Esophagus squamous epithelium (tissue), 4 donors: Measurements from ENCODE around the gene SKIC3.

Source experiments
- POLR2A ChIP-seq, 4 donors: fragments of 450-650 bp; IDR thresholded peaks; one replicate each; pipeline ENCODE4 v1.6.1; 2017; ENCODE audit warnings: antibody characterized with exemption in 4 of 4, mild to moderate bottlenecking in 4 of 4, moderate library complexity in 3 of 4
- TF ChIP-seq, protein P1 (sequence below), 6 experiments: fragments of 450-650 bp in 4 of 6; fragments of 200-600 bp in 2 of 6; sonication (generic) in 2 of 6; IDR thresholded peaks; one replicate each; pipeline ENCODE4 v1.5.1; 2016 to 2019; ENCODE audit warnings: antibody characterized with exemption in 6 of 6, mild to moderate bottlenecking in 4 of 6, moderate library complexity in 4 of 6

DNA sequence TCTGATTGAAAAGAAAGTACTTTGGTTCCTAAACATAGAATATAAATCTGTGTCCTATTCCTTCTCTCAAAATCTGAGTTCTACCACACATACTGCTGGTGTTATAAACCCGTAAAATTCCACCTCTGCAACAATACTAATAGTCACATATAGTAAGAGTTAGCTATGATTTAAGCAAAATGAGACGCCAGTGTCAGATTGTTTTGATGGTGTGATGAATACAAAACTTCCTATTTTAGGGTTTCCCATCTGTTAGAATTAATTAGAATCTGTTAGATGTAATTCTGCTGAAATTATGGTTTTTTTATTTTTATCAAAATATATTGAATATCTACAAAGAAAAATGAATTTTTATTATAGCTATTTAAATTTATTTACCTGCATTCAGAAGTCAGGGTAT lies 26.8 kb upstream of the SKIC3 start:
- TF ChIP-seq, protein P1, sequence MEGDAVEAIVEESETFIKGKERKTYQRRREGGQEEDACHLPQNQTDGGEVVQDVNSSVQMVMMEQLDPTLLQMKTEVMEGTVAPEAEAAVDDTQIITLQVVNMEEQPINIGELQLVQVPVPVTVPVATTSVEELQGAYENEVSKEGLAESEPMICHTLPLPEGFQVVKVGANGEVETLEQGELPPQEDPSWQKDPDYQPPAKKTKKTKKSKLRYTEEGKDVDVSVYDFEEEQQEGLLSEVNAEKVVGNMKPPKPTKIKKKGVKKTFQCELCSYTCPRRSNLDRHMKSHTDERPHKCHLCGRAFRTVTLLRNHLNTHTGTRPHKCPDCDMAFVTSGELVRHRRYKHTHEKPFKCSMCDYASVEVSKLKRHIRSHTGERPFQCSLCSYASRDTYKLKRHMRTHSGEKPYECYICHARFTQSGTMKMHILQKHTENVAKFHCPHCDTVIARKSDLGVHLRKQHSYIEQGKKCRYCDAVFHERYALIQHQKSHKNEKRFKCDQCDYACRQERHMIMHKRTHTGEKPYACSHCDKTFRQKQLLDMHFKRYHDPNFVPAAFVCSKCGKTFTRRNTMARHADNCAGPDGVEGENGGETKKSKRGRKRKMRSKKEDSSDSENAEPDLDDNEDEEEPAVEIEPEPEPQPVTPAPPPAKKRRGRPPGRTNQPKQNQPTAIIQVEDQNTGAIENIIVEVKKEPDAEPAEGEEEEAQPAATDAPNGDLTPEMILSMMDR (IDR thresholded peaks at IDR 0.05): no peak
- no peak for TF ChIP-seq POLR2A (IDR thresholded peaks at IDR 0.05)
